Stimulated activated CD4-positive, alpha-beta T cell treated with anti-CD3 and anti-CD28 coated beads, Interleukin-1b, Interleukin-23, amount 100 ng/mL, for 48 hours (primary cell): ENCODE results near the gene PGA4.
"Not testable (repeated sequence)": the region's sequence is repeated elsewhere in the genome, so short reads cannot be mapped to it uniquely, and the experiment has no call there.

Source experiments
- DNase-seq: peaks from one replicate; pipeline ENCODE4 v3.0.0-alpha.2; 2020

Gene PGA4

GRCh38 chr11:61252332-61252731 is 30.2 kb downstream of the PGA4 start:
- not testable (repeated sequence) for DNase-seq

- DNase-seq, result peak; percentile 70
Observed at GRCh38 chr11:61254403-61255025, 32.4 kb downstream of the PGA4 start.

GRCh38 chr11:61256710-61257482 is 34.7 kb downstream of the PGA4 start:
- no peak for DNase-seq

- no peak for DNase-seq
Observed at GRCh38 chr11:61258546-61258945, 36.4 kb downstream of the PGA4 start.

GRCh38 chr11:61259363-61259762 is 37.2 kb downstream of the PGA4 start:
- no peak for DNase-seq

GRCh38 chr11:61264371-61264770 is 42.2 kb downstream of the PGA4 start:
- no peak for DNase-seq

- DNase-seq, result no peak
Observed at GRCh38 chr11:61264795-61265194, 42.6 kb downstream of the PGA4 start.

GRCh38 chr11:61265357-61265756 is 43.2 kb downstream of the PGA4 start:
- no peak for DNase-seq

- no peak for DNase-seq
Observed at GRCh38 chr11:61266602-61267001, 44.5 kb downstream of the PGA4 start.

GRCh38 chr11:61267437-61267841 is 45.3 kb downstream of the PGA4 start:
- no peak for DNase-seq

GRCh38 chr11:61268588-61269250 is 46.6 kb downstream of the PGA4 start:
- DNase-seq, result no peak

GRCh38 chr11:61270354-61271076 is 48.4 kb downstream of the PGA4 start:
- no peak for DNase-seq

- DNase-seq, result no peak
Observed at GRCh38 chr11:61272731-61273130, 50.6 kb downstream of the PGA4 start.

GRCh38 chr11:61273178-61274078 is 51.3 kb downstream of the PGA4 start:
- no peak for DNase-seq

- no peak for DNase-seq
Observed at GRCh38 chr11:61274084-61274483, 51.9 kb downstream of the PGA4 start.

GRCh38 chr11:61275191-61275590 is 53.0 kb downstream of the PGA4 start:
- no peak for DNase-seq

GRCh38 chr11:61277186-61278000 is 55.2 kb downstream of the PGA4 start:
- DNase-seq, result no peak

- DNase-seq, result no peak
Observed at GRCh38 chr11:61278001-61278470, 55.9 kb downstream of the PGA4 start.

- no peak for DNase-seq
Observed at GRCh38 chr11:61279934-61280659, 58.0 kb downstream of the PGA4 start.

- no peak for DNase-seq
Observed at GRCh38 chr11:61280883-61281580, 58.9 kb downstream of the PGA4 start.
